NOMO-1 (cell line): ENCODE data around the gene FSD1L.

Source experiments
- DNase-seq, 2 experiments: peaks; one replicate each; lab custom pipeline; 2025; ENCODE audit not compliant: unreplicated experiment in 2 of 2; lab: John Stamatoyannopoulos, UW

The FSD1L gene

DNA sequence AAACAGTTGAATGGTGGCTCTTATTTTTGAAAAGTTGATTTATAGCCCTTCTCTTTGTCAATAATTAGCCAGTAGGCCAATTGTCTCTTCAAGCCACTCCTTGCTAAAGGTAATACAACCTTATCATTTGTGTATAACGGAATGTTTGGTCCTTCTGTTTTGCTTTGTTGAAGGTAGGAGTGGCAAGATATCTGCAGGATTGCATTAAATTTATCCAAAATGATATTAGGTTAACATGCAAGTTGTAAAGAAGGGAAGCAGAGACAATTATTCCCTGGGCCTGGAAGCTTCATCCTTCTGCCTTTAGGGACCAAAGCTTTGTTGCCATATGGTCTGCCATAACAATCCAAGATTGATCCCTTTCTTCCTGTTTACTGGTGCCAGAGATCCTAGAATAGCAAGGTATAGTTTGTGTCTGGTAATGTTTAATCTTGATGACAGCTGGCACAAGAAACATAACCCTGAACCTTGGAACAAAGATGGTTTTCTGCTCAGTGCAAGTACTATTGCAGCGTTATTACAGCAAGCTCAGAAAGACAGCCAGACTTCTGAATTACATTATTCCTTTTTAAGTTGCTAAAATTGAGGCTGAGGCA, 15.5 kb upstream of the FSD1L start:
- DNase-seq = no peak

DNA sequence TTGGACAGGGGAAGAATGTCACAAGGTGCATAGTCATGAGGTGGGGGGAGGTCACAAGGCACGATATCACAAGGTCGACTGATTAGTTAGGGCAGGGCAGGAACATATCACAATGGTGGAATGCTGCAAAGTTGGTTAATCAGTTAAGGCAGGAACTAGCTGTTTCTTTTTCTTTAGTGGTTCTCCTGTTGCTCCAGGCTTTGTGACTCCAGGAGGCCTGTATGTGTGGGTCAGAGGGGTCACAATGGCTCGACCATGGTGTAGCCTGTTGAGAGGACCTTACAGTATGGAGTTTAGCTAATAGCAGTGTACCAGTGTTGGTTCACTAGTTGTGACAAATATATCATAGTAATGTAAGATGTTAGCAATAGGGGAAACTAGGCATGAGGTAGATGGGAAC, 12.4 kb upstream of the FSD1L start:
- DNase-seq = no peak

DNA sequence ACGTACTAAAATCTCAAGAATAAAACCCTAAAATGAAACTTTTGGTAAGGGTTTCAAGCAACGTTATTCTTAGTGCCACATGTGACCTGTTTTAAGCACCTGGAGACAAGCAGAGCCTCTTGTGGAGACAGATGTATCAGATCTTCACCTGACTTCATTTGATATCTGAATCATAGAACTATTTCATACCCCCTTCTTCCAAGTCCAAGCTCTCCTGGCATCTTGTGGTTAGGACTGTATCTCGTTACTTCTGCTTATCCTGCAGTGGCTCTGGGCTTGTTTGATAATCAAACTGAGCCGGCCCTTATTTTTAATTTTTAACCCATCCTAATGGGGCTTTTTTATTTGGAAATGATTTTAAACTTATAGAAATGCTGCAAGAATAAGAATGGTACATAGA, 11.1 kb upstream of the FSD1L start:
- DNase-seq = no peak

DNA sequence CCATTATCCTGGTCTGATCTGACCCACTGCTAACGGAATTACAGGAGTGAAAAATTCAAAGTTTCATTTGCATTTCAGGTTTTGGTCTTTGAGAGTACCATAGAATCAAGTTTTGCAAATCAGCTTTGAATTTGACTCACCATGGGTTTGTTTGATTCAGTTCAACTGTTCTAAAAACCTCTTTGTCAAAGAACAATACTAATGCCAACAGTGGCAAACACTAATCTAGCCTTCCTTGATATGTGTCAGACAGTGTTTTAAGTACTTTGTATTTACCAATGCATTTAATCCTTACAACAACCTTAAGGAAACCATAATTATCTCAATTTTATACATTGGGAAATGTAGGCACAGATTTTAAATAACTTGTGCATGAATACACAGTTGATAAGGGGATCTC, 10.1 kb upstream of the FSD1L start:
- no peak for DNase-seq

DNA sequence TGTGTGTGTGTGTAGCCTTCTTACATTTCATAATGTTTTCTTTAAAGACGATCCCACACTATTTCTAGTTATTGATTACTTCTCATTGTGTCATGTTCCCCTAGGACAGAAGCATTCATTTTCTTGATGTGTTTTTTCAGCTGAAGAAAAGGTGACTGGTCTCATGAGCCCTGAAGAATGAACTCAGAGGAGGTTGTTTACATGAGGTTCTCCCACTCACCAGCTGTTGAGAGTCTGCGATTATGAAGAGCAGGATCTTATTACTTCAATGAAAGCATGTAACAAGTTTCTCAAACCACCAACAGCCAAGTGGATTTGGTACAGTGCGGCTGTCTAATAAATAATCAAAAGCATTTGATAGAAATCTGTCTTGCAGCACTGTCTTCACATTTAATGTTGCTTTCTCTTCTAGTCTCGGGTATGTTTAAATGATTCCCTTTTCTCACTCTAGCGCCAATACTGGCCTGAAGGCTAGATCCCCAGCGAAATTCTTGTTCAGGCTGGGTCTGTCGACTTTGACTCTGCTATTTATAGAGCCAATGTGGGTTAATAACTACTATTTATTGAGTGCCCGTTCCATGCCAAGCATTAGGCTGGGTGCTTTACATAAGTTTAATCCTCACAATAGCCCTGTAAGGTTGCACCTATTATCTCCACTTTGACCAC, 9.6 kb upstream of the FSD1L start:
- no peak for DNase-seq

DNA sequence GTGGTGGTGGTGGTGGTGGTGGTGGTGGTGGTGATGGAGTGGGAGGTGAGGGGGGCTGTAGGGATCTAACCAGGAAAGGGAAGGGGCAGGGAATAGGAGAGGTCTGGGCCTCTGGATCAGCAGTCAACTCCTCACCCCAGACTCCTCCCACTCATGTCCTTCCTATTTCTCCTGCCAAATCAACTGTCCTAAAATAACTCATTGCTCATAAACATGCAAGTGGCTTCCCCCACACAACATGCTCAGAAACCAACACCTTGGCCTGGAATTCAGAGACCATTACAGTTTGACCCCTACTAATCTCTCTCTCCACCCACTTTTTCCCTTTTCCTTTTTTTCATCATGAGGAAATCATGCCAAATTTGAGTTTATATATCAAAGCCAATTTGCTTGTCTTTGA, 8.4 kb upstream of the FSD1L start:
- no peak for DNase-seq

DNA sequence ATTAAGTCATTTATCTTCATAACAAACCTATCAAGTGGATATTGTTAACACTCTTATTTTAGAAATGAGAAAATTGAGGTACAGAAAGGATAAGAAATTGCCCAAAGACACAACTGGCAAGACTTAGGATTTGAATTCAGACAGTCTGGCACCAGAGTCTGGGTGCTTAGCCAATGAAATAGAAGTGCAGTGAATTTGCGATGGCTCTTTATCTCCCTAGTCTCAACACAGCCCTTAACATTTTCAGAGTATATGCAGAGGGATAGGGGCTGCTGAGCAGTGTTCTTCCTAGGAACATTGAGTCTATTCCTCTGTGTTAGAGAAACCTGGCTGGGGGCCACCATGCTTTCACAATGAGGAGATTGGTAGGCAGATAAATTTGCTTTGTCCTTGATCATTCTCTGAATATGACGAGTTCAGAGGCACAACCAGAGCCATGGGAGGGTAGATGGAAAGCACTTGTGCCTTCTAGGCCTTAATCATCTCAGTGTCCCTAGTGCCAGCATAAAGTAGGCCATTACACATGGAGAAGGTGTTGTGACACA, 6.1 kb upstream of the FSD1L start:
- DNase-seq = no peak

DNA sequence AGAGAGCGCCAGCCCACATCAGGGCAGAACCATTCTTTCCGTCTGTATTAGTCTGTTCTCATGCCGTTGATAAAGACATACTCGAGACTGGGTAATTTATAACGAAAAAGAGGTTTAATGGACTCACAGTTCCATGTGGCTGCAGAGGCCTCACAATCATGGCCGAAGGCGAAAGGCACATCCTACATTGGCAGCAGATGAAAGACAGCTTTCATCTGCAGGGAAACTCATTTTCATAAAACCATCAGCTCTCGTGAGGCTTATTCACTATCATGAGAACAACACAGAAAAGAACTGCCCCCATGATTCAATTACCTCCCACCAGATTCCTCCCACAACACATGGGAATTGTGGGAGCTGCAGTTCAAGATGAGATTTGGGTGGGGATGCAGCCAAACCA, 4.7 kb upstream of the FSD1L start:
- no peak for DNase-seq

DNA sequence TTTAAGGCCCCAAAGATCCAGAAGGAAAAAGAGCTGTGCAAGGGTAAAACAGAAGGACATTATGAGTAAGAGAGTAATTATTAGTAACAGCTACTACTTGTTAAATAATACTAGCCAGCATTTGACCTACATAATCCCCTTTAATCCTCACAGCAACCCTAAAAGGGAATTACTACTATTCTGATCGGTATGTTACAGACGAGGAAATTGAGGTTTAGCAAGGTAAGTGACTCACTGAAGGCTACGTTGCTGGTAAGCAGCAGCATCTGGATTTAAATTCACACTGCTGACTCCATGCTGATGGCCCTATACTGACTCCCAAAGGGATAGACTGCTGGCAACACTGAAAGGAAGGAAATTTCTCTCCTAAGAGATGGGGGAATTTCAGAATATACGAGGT, 3.7 kb upstream of the FSD1L start:
- DNase-seq = no peak

DNA sequence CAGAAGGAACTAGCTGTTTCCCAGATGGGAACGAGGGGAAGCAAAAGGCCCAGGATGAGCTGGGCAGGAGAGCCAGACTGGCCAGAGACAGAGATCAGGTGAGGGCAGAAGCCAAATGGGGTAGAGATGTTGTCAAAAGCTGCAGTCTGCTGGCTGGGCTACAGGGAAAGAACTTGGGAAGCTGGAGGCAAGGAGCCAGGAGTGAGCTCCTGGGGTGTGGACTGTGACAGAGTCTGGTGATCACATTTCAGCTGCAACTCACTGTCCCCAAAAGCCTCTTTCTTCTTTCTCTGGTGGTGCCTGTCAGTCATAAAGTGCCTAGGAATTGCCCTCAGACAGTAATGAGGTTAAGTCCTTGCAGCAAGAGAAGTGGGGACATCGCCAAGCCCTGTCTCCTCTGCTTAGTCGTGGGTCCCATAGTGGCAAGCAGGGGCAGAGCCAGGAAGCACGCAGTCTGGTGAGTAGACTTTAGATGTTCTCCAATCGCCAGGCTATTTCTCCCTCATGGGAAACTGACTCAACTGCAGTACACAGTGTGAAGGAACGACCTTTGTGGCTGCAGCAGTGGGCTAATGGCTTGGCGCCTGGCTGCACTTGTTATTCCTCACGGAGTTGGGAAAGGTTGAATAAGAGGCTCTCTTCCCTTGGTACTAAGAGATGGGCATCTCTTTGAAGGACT, 2.5 kb upstream of the FSD1L start:
- DNase-seq = no peak

DNA sequence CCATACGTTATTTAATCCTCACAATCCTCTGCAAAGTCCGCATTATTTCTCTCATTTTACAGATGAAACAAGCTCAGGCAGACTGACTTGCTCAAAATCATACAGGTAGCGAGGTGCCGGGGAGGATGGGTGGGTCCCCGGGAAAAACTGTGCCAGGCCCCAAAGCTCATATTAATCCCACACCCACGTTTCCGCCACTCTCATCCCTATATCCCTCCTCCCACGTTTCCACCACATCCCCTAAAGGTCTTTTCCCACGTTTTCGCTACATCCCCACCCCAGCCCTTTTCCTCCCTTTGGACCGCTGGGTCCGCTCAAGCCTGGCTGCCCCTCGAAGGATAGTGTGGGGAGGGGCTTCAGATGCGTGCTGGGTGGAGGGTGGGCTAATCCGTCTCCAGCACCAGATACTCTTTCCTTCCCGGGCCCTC, 434 bp upstream of the FSD1L start:
- no peak for DNase-seq

DNA sequence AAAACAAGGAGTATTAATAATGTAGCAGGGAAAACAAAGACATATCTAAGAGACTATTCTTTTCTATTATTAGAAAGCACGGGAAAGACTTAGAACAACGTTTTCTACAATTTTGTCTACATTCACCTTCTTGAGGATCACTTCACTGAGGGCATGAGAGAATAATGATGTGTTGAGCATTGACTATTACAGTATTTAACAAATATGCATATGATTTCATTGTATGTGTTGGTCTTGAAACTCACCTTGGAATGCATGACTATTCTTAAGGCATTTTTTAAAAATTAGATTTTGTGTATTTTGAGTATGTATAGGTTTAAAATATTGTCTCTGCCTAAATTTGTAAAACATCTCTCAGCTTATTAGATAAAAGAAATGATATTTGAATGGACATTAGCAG, 1.2 kb downstream of the FSD1L start:
- no peak for DNase-seq

DNA sequence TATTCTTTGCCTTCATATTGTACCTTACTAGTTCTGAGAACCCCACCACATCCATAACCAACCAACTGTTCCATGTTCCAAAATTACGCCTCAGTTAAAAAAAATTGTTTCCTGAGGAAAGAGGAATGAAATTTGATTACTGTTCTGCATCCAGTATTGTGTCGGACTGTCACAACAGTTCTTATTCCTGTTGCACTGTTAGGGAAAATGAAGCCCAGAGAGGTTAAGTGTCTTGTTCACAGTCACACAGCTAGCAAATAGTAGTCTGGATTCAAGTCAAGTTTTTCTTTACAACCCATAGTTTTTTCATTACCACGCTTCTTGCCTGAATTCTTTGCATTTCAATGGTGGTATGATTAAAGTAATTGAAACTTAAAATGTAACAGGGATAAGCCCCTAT, 4.4 kb downstream of the FSD1L start:
- DNase-seq = no peak

DNA sequence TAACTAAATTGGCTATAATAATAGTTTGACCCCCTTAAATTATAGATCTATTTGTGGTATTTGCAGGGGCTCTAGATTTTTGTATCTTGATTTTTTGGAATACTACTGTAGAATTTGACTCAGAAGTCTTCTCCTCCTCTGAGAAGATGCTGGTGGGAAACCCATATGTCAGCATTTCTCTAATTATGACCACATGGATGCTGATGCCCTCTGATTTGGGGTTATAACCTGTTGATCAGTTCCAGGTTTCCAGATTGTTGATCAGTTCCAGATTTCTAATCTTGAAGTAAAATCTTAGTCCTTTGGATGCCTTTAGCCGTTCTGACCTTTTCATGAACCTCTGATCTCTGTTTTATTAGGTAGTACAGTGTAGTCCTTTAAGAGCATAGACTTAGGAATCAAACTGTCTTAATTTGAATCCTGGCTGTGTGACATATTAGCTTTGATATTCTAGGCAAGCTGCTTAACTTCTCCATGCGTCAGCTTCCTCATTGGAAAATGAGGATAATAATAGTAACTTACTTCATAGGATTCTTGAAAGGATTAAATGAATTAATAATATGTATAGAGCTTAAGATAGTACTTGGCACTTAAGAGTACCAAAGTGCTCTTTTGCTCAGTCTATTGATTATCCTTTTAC, 8.1 kb downstream of the FSD1L start:
- no peak for DNase-seq

DNA sequence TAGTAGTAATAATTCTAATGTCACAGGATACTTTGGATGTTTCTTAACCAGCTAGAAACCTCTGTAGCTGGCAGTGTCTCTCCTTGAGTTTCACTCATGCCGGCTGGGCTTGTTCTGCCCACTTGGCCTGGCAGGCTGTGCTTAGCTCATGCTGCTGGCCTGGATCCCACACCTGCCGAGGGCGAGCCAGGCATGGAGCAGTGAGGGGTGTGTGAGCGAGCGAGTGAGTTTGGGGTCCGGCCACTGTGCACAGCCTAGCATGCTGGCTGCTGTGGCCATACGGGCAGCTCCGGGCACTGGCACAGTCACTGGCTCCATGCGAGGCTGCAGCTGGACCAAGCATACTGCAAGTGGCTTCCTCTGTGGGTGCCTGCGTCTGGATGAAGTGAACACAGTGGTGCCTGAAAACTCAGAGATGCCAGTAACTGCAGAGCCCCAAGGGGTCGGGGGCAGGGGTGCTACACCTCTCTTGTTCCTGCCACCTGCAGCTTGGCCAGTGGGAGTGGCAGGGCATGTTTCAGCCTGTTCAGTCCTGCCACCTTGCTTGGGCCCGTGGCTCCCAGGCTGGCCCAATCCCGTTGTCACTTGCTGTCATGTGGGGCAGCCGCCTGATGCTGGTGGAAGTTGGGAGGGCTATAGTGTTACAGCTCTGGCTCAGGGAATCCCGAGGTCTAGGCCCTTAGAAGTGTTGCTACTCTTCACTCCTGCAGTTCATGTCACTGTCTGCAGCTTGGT, 9.9 kb downstream of the FSD1L start:
- no peak for DNase-seq

DNA sequence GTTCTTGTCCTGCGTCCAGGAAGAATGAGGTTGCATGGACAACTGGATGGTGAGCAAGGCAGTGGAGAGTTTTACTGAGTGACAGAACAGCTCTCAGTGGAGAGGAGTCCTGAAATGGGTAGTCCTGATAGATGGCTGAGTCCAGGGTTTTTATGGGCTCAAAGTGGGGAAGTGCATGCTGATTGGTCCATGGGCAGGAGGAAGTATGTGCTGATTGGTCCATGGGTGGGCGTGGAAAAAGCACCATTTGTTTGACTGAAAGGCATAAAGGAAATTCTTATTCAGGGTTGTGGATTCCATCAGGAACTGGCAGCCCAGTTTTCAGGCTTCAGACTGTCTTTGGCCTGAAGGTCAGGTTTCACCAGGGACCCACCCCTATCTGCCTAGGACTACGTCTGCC, 10.6 kb downstream of the FSD1L start:
- no peak for DNase-seq

DNA sequence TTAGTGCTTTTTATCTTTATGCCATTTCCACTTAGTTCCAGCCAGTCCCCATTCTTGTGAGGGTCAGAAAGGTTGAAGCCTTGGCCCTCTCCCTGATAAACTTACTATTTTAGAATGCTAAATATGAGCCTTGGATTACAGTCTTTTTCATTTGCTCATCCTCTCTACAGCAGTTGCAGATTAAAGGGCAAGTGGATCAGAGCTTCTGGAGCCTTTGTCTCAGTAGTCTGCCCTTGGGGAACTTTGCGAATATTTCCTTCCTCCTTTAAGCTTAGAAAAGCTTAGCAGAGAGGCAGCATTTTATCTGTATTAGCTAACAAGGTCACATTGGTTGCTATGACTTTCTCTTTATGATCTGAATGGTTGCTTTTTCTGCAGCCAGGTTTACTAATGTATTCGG, 11.5 kb downstream of the FSD1L start:
- DNase-seq = no peak

DNA sequence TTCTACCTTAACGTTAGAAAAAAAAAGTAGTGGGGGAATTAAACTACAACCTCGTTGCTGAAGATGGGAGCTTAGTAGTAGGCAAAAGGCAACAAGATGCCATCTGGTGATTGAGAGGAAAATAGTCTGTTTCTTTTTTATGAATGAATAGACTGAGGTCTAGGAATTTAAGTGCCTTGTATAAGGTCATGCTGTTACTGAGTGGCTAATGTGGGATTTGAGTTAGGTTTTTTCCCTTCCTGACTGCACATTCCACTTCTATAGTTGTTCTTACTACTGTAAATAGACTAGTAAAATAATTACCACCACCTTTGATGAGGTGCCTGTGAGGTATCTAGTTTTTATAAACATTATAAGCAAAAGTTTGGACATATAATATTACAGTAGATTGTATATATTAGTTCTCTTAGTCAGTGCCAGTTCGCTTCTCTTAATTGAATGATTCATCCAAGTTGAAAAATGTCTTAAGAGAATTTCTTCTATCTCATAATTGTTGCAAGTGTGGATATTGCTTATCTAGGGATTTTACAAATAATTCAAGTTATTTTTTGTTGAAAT, 19.1 kb downstream of the FSD1L start:
- no peak for DNase-seq

DNA sequence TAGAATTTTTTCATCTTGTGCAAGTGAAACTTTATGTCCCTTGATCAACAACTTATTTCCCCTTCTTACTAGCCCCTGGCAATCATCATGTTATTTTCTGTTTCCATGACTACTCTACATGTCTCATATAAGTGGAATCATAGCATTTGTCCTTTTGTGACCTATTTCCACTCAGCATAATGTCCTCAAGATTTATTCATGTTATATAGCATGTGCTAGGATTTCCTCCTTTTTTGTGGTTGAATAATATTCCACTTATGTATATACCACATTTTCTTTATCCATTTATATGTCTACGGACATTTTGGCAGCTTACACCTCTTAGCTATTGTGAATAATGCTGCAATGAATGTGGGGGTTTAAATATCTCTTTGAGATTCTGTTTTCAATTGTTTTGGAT, 21.0 kb downstream of the FSD1L start:
- no peak for DNase-seq

DNA sequence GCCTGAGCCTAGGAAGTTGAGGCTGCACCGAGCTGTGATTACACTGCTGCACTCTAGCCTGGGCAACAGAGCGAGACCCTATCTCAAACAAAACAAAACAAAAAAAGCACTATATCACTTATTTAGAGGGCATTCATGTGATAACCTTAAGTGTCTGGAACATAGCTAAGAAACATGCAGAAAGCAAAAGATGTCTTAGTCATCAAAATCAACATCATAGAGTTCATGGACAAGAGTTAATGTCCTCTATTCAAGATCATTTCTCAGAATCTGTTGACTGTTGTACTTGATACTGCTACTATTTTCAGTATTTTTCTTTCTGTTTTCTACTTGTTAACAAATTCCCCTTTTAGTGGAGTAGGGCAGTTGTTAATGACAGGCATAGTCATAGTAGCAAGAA, 25.4 kb downstream of the FSD1L start:
- DNase-seq = no peak

DNA sequence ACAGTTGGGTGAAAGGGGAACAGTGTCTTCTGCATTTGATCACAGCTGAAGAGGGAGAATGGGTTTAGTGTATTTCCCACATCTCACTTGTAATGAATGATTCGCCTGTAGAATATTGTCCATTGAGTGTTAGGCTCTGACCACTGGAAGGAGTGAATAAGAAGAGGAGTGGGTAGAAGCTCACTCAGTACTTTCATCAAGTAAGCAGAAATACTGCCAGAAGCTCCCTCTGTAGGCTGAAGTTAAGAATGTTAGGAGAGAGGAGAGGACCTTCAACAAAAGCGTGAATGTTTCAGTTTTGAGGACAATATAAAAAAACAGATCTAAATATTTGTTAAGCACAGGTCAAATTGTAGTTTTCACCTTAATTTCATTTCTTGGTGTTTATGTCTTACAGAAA, 27.5 kb downstream of the FSD1L start:
- no peak for DNase-seq
